Sigmoid colon (tissue), 4 donors: ENCODE data around the gene IRF6.

Experiments used
- EP300 ChIP-seq, 4 donors: sonication (generic); formaldehyde crosslinking; IDR thresholded peaks; one replicate each; pipeline ENCODE4 v1.6.1; 2017; ENCODE audit warnings: antibody characterized with exemption in 4 of 4
- POLR2A ChIP-seq, 2 donors: fragments of 450-650 bp; IDR thresholded peaks; one replicate each; pipeline ENCODE4 v1.6.1; 2016; ENCODE audit warnings: antibody characterized with exemption in 2 of 2, mild to moderate bottlenecking in 2 of 2, moderate library complexity in 2 of 2
- POLR2AphosphoS5 ChIP-seq, 4 donors: sonication (generic); formaldehyde crosslinking; IDR thresholded peaks; one replicate each; pipeline ENCODE4 v1.6.1; 2017; ENCODE audit warnings: antibody characterized with exemption in 4 of 4
- TF ChIP-seq, protein P1 (sequence below), 4 experiments: fragments of 450-650 bp in 3 of 4; fragments of 200-600 bp in 1 of 4; IDR thresholded peaks; one replicate each; pipeline ENCODE4 v1.5.1; 2016 to 2019; ENCODE audit warnings: antibody characterized with exemption in 4 of 4, mild to moderate bottlenecking in 3 of 4, moderate library complexity in 2 of 4

GRCh38 chr1:209747580-209748262 is 58.2 kb downstream of the IRF6 start:
- TF ChIP-seq POLR2A (IDR thresholded peaks at IDR 0.05) (no peak), POLR2AphosphoS5 (IDR thresholded peaks at IDR 0.05) (peak in 3 of 4 donors; percentile 26 to 51 (median 28)), EP300 (IDR thresholded peaks at IDR 0.05) (no peak)
- TF ChIP-seq, protein P1, sequence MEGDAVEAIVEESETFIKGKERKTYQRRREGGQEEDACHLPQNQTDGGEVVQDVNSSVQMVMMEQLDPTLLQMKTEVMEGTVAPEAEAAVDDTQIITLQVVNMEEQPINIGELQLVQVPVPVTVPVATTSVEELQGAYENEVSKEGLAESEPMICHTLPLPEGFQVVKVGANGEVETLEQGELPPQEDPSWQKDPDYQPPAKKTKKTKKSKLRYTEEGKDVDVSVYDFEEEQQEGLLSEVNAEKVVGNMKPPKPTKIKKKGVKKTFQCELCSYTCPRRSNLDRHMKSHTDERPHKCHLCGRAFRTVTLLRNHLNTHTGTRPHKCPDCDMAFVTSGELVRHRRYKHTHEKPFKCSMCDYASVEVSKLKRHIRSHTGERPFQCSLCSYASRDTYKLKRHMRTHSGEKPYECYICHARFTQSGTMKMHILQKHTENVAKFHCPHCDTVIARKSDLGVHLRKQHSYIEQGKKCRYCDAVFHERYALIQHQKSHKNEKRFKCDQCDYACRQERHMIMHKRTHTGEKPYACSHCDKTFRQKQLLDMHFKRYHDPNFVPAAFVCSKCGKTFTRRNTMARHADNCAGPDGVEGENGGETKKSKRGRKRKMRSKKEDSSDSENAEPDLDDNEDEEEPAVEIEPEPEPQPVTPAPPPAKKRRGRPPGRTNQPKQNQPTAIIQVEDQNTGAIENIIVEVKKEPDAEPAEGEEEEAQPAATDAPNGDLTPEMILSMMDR (IDR thresholded peaks at IDR 0.05): peak; percentile 84 to 97 (median 87)
